ENCODE results near the gene EN2.

EN2 gene

DNA sequence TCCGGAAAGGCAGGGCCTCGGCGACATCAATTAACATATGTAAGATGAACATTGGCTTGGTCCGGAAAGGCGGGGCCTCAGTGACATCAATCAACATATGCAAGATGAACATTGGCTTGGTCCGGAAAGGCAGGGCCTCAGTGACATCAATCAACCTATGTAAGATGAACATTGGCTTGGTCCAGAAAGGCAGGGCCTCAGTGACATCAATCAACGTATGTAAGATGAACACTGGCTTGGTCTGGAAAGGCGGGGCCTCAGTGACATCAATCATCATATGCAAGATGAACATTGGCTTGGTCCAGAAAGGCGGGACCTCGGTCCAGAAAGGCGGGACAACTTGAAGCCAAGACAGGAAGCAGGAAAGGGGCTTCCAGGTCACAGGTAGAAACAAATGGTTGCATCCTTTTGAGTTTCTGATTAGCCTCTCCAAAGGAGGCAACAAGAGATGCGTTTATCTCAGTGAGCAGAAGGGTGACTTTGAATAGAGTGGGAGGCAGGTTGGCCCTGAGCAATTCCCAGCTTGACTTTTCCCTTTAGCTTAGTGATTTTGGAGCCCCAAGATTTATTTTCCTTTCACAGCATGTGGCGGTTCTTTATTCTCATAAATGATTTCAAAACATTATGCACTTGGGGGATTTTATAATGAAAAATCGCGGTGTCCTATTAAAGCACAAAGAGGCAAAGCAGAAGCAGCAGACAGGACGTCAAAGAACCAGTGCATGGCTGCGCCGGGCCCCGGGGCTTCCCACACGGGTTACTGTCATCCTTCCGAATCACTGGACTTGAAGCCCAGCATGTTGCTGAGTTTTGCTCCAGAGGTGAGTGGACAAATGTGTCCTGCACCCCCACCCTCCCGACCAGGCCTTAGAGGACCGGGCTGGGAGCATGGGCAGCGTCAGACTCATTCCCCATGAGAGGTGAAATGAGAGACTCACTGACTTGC, 43.1 kb upstream of the EN2 start:
- TF ChIP-seq CTCF (IDR thresholded peaks at IDR 0.05; ENCODE audit: borderline replicate concordance, insufficient read depth, low read depth, low read length) = no peak

DNA sequence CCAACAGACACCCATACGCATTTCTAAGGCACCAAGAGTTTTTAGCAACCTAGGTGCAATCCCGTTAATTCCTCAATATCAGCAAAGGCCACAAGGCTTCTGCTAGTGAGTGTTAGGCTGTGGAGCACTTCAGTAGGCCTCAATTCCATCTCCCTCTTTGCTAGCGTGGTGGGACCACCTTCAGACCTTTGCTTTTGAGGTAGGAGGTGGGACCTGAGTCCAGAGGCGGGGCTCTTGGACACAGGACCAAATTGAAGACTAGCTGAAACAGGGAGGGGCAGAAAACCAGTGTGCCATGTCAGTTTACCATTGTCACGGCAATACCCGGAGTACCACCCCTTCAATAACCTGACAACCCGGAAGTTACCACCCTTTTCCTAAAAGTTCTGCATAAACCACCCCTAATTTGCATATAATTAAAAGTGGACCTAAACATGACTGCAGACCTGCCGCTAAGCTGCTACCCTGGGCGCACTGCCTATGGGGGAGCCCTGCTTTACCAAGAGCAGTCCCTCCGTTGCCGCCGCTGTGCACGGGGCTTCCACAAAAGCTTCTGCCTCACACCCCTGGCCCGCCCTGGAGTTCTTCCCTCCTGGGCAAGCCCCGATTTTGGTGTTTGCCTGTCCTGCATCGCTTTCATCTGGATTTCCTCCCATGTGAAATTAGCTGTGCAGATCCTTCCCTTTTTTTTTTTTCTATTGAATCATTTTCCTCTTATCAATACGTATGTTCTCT, 41.1 kb upstream of the EN2 start:
- no peak for TF ChIP-seq CTCF (IDR thresholded peaks at IDR 0.05; ENCODE audit: borderline replicate concordance, insufficient read depth, low read depth, low read length)
- no peak overlapping the region for H3K4me3 ChIP-seq (ENCODE audit: low read depth, low read length)

More for the DNA sequence above, 43.1 kb upstream of the EN2 start:
- no peak overlapping the region for H3K4me3 ChIP-seq (ENCODE audit: low read depth, low read length)

DNA sequence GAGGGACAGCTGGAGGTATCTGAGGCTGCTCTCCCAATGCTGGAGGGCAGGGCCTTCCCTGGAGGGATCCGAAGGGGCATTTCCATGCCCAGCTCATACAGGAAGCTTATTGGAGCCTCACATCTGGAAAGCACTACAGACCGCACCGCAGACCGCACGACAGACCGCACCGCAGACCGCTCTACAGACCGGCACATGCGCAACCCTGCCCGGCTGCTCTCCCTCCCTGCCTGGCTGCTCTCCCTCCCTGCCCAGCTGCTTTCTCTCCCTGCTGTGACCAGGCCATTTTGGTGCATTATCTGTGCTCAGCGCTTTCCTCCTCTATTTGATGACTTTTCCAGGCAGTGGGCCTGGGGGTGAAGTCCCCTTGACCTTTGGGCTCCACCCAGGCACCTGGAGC, 39.6 kb upstream of the EN2 start:
- TF ChIP-seq CTCF (IDR thresholded peaks at IDR 0.05; ENCODE audit: borderline replicate concordance, insufficient read depth, low read depth, low read length) = no peak
- no peak overlapping the region for H3K4me3 ChIP-seq (ENCODE audit: low read depth, low read length)

DNA sequence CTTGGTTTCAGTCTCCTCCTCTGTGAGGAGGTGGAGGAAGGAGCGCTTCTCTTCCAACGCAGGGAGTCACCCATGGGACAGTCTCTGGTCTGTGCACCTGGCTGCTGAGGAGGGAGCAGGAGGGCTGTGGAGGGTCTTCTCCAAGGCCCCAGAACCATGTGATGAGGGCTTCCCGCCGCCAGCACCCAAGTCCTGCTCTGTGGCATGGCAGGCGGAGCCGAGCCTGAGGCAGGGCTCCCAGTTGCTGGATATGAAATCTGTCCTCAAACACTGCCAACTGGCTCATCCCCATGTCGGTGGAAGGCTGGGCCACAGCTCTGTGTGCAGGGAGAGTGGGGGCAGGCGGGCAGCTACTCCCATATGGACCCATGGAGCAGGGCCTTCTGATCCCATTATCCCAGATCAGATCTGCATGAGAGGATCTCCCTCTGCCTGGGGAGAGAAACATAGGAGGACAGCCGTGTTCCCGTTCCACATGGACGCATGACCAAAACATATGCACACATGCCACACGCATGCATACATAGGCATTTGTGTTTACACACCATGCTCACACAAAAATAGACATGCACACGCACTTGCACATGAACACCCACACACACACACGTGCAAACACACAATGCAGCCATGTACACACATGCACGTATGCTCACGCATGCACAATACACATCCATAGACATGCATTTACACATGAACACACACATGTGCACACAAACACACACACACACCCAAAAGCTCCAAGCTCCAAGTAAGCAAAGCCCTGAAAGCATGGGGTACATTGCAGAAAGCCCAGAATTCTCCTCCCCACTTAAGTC, 38.8 kb upstream of the EN2 start:
- no peak for TF ChIP-seq CTCF (IDR thresholded peaks at IDR 0.05; ENCODE audit: borderline replicate concordance, insufficient read depth, low read depth, low read length)
- no peak overlapping the region for H3K4me3 ChIP-seq (ENCODE audit: low read depth, low read length)

- H3K4me3 ChIP-seq (ENCODE audit: low read depth, low read length) = no peak overlapping the region
- no peak for TF ChIP-seq CTCF (IDR thresholded peaks at IDR 0.05; ENCODE audit: borderline replicate concordance, insufficient read depth, low read depth, low read length)
These were observed 37.8 kb upstream of the EN2 start for GRCh38 chr7:155420116-155420515.

GRCh38 chr7:155422151-155422550, 35.8 kb upstream of the EN2 start:
- TF ChIP-seq CTCF (IDR thresholded peaks at IDR 0.05; ENCODE audit: borderline replicate concordance, insufficient read depth, low read depth, low read length) = no peak
- H3K4me3 ChIP-seq (ENCODE audit: low read depth, low read length) = no peak overlapping the region

All from GM12875 (cell line).